ENCODE data around the gene SLAMF1.
A peak's percentile ranks its signal among the peaks of the same experiment; 100 is the strongest.

Gene SLAMF1

DNA sequence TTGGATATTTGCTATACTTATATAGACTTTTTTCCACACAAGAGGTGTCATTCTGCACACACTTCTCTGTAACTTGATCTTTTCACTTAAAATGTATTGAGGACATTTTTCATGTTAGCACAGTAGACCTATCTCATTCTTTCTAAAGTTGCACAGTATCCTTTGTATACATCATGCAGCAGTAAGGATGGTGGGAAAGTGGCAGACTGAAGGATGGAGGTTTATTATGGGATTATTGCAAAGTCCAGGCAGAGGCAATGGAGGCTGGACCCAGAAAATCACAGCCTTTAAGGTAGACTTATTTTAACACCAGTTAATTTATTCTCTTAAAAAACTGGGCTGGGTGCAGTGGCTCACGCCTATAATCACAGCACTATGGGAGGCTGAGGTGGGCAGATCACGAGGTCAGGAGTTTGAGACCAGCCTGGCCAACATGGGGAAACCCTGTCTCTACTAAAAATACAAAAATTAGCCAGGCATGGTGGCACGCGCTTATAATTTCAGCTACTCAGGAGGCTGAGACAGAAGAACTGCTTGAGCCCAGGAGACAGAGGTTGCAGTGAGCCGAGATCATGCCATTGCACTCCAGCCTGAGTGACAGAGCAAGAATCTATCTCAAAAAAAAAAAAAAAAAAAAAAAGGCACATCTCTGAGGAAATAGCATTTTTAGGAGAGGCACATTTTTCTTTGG, 25.8 kb downstream of the SLAMF1 start:
- TF ChIP-seq, protein P1, sequence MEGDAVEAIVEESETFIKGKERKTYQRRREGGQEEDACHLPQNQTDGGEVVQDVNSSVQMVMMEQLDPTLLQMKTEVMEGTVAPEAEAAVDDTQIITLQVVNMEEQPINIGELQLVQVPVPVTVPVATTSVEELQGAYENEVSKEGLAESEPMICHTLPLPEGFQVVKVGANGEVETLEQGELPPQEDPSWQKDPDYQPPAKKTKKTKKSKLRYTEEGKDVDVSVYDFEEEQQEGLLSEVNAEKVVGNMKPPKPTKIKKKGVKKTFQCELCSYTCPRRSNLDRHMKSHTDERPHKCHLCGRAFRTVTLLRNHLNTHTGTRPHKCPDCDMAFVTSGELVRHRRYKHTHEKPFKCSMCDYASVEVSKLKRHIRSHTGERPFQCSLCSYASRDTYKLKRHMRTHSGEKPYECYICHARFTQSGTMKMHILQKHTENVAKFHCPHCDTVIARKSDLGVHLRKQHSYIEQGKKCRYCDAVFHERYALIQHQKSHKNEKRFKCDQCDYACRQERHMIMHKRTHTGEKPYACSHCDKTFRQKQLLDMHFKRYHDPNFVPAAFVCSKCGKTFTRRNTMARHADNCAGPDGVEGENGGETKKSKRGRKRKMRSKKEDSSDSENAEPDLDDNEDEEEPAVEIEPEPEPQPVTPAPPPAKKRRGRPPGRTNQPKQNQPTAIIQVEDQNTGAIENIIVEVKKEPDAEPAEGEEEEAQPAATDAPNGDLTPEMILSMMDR (IDR thresholded peaks at IDR 0.05; ENCODE audit: borderline replicate concordance, control extremely low read depth, extremely low read depth, insufficient read depth, missing control alignments) = no peak
- in situ Hi-C loops (cut with MboI; ENCODE audit: low sequenced_read_pairs, unreplicated experiment) = no loop called here
- no peak for DNase-seq (ENCODE audit: low spot score)

DNA sequence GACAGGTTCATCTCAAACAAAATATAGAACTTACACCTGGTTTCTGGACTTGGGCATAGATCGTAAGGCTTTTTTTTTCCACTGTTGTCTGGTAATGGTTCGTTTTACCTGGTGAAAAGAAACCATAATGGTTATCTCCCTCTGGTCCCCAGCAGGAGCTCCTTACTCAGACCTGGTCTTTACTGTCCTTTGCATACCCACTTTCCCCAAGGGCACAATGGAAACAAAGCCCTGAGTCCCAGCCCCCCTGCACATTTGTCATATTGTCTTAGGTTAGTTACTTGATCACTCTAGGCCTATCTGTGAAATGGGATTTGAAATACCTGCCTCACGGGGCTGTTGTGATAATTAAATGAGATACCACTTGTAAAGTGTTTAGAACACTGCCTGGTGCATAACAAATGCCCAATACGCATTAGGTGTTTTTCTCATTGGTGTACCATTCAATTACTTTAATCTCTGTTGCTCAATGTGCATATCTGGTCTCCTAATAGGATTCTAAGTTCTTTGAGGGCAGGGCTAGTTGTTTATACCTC, 27.0 kb downstream of the SLAMF1 start:
- TF ChIP-seq, protein P1 (IDR thresholded peaks at IDR 0.05; ENCODE audit: borderline replicate concordance, control extremely low read depth, extremely low read depth, insufficient read depth, missing control alignments) = no peak
- in situ Hi-C loops (cut with MboI; ENCODE audit: low sequenced_read_pairs, unreplicated experiment) = no loop called here
- no peak for DNase-seq (ENCODE audit: low spot score)

DNA sequence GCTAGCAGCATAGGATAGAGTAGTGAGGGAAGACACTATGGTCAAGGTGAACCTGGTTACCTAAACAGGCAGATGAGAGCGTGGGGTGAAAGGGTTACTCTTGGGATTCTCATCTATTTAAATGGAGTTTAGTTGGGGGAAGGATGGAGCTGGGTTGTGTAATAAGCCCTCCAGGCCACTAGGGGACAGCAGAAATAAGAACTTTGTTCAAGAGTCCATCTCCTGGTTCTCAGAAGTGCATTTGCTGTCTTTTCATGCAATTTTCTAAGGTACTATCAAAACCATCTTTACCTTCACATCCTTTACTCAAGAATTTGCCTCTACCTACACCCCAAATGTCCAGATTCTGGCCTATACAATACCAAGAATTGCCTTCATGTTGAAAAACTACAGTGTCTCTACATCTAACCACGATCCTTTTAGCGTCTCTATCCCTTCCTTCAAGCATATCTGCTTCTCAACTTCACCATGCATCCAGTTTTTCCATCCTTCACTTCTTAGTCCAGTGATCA, 28.0 kb downstream of the SLAMF1 start:
- in situ Hi-C loops (cut with MboI; ENCODE audit: low sequenced_read_pairs, unreplicated experiment) = no loop called here
- DNase-seq (ENCODE audit: low spot score) = no peak
- TF ChIP-seq, protein P1 (IDR thresholded peaks at IDR 0.05; ENCODE audit: borderline replicate concordance, control extremely low read depth, extremely low read depth, insufficient read depth, missing control alignments) = peak; percentile 43

DNA sequence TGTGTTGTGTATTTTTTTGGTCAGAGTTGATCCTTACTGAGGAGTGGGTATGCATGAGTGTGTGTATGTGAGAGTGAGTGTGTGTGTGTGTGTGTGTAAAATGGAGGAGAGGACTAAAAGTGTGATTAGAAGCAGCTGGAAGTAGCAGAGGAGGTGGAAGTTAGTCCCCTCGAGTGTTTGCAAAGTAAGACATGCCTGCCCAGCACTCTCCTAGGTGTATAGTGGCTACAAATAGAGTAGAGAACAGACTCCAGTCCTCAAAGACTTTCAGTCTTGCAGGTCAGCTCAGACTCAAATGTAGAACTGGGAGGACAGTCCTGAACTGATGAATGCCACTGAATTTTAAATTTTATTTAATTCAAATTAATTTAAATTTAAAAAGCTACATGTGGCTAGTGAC, 28.5 kb downstream of the SLAMF1 start:
- in situ Hi-C loops (cut with MboI; ENCODE audit: low sequenced_read_pairs, unreplicated experiment) = no loop called here

DNA sequence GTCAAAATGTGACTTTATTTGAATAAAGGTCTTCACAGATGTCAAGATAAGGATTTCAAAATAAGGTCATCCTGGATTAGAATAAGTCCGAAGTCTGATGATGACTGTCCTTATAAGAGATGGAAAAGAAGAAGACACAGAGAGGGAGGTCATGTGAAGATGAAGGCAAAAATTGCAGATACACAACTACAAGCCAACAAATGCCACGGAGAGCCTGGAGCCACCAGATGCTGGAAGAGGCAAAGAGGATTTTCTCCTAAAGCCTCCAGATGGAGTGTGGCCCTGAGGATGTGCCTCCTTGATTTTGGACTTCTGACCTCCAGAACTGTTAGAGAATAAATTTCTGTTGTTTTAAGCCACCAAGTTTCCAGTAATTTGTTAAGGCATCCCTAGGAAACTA, 31.2 kb downstream of the SLAMF1 start:
- in situ Hi-C loops (cut with MboI; ENCODE audit: low sequenced_read_pairs, unreplicated experiment) = no loop called here
- no peak for DNase-seq (ENCODE audit: low spot score)
- TF ChIP-seq, protein P1 (IDR thresholded peaks at IDR 0.05; ENCODE audit: borderline replicate concordance, control extremely low read depth, extremely low read depth, insufficient read depth, missing control alignments) = no peak

More for the DNA sequence above, 28.5 kb downstream of the SLAMF1 start:
- no peak for DNase-seq (ENCODE audit: low spot score)
- TF ChIP-seq, protein P1 (IDR thresholded peaks at IDR 0.05; ENCODE audit: borderline replicate concordance, control extremely low read depth, extremely low read depth, insufficient read depth, missing control alignments) = no peak

DNA sequence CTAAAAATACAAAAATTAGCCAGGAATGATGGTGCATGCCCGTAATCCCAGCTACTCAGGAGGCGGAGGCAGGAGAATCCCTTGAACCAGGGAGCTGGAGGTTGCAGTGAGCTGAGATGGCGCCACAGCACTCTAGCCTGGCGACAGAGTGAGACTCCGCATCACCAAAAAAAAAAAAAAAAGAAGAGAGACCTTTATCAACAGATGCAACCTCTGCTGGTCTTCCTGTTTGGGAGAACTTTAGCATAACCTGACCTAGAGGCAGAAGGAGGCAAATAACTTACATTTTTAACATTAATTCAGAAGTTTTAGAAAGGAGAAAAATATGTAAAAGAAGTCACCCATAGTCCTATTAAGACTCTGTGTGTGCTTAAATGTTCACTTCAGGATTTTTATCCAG, 32.4 kb downstream of the SLAMF1 start:
- in situ Hi-C loops (cut with MboI; ENCODE audit: low sequenced_read_pairs, unreplicated experiment) = no loop called here
- no peak for DNase-seq (ENCODE audit: low spot score)
- TF ChIP-seq, protein P1 (IDR thresholded peaks at IDR 0.05; ENCODE audit: borderline replicate concordance, control extremely low read depth, extremely low read depth, insufficient read depth, missing control alignments) = no peak
